Measurements from ENCODE around the gene ATAD3B. TPM values are rescaled to one million over a fixed set of nuclear protein-coding genes. Genes with fewer than 3 reads are reported as not detected.

Gene ATAD3B
- total and polyA plus RNA-seq, 2 of the 13 experiments (the other 11 are each of a cell fraction or from before 2014, with no cell fraction given) = 9.6 to 31.1 TPM

GRCh38 chr1:1432951-1433803 is 38.4 kb upstream of the ATAD3B start (continued):
- no peak for TF ChIP-seq NCOA5 (CRISPR knock-in tag; IDR thresholded peaks at IDR 0.05)
- TF ChIP-seq KMT2B (CRISPR knock-in tag; IDR thresholded peaks at IDR 0.05) = peak; percentile 54; the same call in 1 of the 2 replicates
- no peak; the same call in 1 of the 2 replicates for TF ChIP-seq PHF20 (CRISPR knock-in tag; IDR thresholded peaks at IDR 0.05)
- peak; percentile 99 for TF ChIP-seq ZNF746 (CRISPR knock-in tag; IDR thresholded peaks at IDR 0.05)
- no peak for TF ChIP-seq ZNF782 (CRISPR knock-in tag; IDR thresholded peaks at IDR 0.05; ENCODE audit: borderline replicate concordance)
- no peak for TF ChIP-seq USF2 (IDR thresholded peaks at IDR 0.05; ENCODE audit: low read depth, low read length)
- TF ChIP-seq USF2 (CRISPR knock-in tag; IDR thresholded peaks at IDR 0.05; ENCODE audit: borderline replicate concordance) = no peak
- 0 out of 2 replicates have a peak, but pooled peaks have one; percentile 31 for TF ChIP-seq ZNF512B (CRISPR knock-in tag; IDR thresholded peaks at IDR 0.05; ENCODE audit: borderline replicate concordance)
- no peak for TF ChIP-seq MLLT10 (CRISPR knock-in tag; IDR thresholded peaks at IDR 0.05)
- TF ChIP-seq ZNF256 (CRISPR knock-in tag; conservative IDR thresholded peaks at IDR 0.05) = no peak
- 0 out of 2 replicates have a peak, but pooled peaks have one; percentile 21 for TF ChIP-seq KLF13 (CRISPR knock-in tag; IDR thresholded peaks at IDR 0.05)
- TF ChIP-seq NFE2L1 (CRISPR knock-in tag; IDR thresholded peaks at IDR 0.05; ENCODE audit: borderline replicate concordance) = no peak
- TF ChIP-seq RFX3 (CRISPR knock-in tag; IDR thresholded peaks at IDR 0.05) = no peak
- TF ChIP-seq GLI4 (CRISPR knock-in tag; IDR thresholded peaks at IDR 0.05; ENCODE audit: borderline replicate concordance) = no peak
- peak; percentile 70; the same call in 1 of the 2 replicates for TF ChIP-seq PRDM15 (CRISPR knock-in tag; IDR thresholded peaks at IDR 0.05)
- 0 out of 2 replicates have a peak, but pooled peaks have one; percentile 79 for TF ChIP-seq ZNF136 (CRISPR knock-in tag; IDR thresholded peaks at IDR 0.05; ENCODE audit: low read depth)
- peak; percentile 27; the same call in 1 of the 2 replicates for TF ChIP-seq ZNF703 (CRISPR knock-in tag; IDR thresholded peaks at IDR 0.05; ENCODE audit: borderline replicate concordance)
- no peak for TF ChIP-seq JARID2 (CRISPR knock-in tag; IDR thresholded peaks at IDR 0.05; ENCODE audit: insufficient replicate concordance)
- TF ChIP-seq ARNTL (CRISPR knock-in tag; IDR thresholded peaks at IDR 0.05) = peak; percentile 75
- peak; percentile 84 for TF ChIP-seq GABPB1 (CRISPR knock-in tag; IDR thresholded peaks at IDR 0.05)
- no peak for TF ChIP-seq ZNF33B (CRISPR knock-in tag; IDR thresholded peaks at IDR 0.05)
